ENCODE measurements around the gene SLC38A9.

GRCh38 chr5:55613112-55613868 lies 98.8 kb downstream of the SLC38A9 start:
- TF ChIP-seq EZH2 (IDR thresholded peaks at IDR 0.05; ENCODE audit: insufficient read depth, poor library complexity, severe bottlenecking) (no peak), EZH2phosphoT487 (IDR thresholded peaks at IDR 0.05; ENCODE audit: insufficient read depth, low read depth) (no peak)

All from GM23248 (cell line).